GM10266 (cell line): Measurements from ENCODE around the gene NXPH3.
A peak's percentile ranks its signal among the peaks of the same experiment; 100 is the strongest.

Source experiments
- DNase-seq: peaks from one replicate; pipeline ENCODE4 v3.0.0; 2012; ENCODE audit errors: extremely low spot score
- CTCF ChIP-seq: IDR thresholded peaks from 2 replicates; pipeline ENCODE4 v1.5.1; 2012; ENCODE audit warnings: mild to moderate bottlenecking, low read depth; ENCODE audit not compliant: control insufficient read depth, insufficient read depth; ENCODE audit errors: missing control alignments

NXPH3 gene

GRCh38 chr17:49555495-49556222 lies 20.0 kb upstream of the NXPH3 start:
- DNase-seq: no peak
- TF ChIP-seq CTCF: no peak

GRCh38 chr17:49556223-49556943 lies 19.3 kb upstream of the NXPH3 start:
- peak; percentile 86 for DNase-seq
- TF ChIP-seq CTCF: peak; percentile 99

GRCh38 chr17:49557312-49558024 lies 18.2 kb upstream of the NXPH3 start:
- TF ChIP-seq CTCF: peak; percentile 75
- DNase-seq: peak; percentile 65

GRCh38 chr17:49564638-49565037 lies 11.0 kb upstream of the NXPH3 start:
- no peak for DNase-seq
- TF ChIP-seq CTCF: no peak

GRCh38 chr17:49565948-49566491 lies 9.7 kb upstream of the NXPH3 start:
- peak; percentile 16 for TF ChIP-seq CTCF
- DNase-seq: no peak

- TF ChIP-seq CTCF: no peak
- no peak for DNase-seq
These were observed 9.0 kb upstream of the NXPH3 start for GRCh38 chr17:49566668-49567071.
